GM19468 (cell line): Measurements from ENCODE around the gene UBA52.

Experiments used
- ATAC-seq: cut with Tn5 transposase; IDR thresholded peaks from one replicate; pipeline ENCODE4 v1.9.1; 2021; ENCODE audit warnings: mild to moderate bottlenecking, moderate library complexity, moderate number of reproducible peaks; ENCODE audit not compliant: unreplicated experiment; ENCODE audit errors: extremely low read depth

Gene UBA52

GRCh38 chr19:18620902-18621301, 49.2 kb downstream of the UBA52 start:
- no peak for ATAC-seq

- ATAC-seq = no peak
Observed at GRCh38 chr19:18626906-18627305, 55.2 kb downstream of the UBA52 start.
